ENCODE data around the gene ZFAND2A. TPM values are rescaled to one million over a fixed set of nuclear protein-coding genes. Genes with fewer than 3 reads are reported as not detected.
"Not testable (repeated sequence)": the region's sequence is repeated elsewhere in the genome, so short reads cannot be mapped to it uniquely, and the experiment has no call there.

The ZFAND2A gene, protein sequence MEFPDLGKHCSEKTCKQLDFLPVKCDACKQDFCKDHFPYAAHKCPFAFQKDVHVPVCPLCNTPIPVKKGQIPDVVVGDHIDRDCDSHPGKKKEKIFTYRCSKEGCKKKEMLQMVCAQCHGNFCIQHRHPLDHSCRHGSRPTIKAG
- total RNA-seq (2014; rRNA removed; shearing (Covaris generic)), result 5.1 and 6.3 TPM in 2 replicates

DNA sequence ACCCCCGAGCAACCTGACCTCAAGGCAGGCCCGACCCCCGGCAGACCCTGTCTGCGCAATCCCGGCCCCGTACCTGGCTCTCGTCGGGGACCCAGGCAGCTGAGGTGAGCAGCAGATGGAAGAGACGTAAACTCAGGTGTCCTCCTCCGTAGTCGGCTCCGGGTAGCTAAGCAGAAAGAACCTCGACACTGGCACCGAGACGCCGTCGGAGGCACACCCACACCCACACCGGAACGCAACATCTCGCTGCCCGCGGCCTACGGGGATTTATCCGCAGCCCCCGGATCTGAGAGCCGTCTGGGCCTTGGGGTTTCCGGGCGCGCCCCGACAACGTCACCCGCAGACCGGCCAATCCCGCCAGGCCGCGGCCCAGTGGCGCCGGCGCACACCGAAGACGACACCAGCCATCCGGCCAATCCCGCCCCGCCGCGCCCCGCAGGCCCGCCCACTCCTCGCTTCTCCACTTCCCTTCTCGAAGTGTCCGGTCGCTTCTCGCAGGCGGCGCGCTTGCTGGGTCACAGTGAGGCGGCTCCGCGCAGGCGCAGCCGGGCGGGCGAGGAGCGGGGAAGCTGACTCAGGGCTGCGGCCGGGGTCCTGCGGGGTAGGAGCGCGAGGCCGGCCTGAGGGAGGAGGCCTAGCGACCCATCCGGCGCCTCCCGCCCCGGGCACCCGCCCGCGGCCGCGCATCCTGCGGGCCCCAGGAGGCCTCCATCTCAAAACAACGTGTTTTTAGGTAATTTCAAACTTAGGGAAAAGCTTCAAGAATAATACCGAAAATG is at the start of gene ZFAND2A:
TSS of gene ZFAND2A (minus strand) at position 306 of the 779 bp plus-strand sequence. CDS start 1,984 bp downstream, outside the sequence.
- no peaks in the 10 kb centered on the region for H3K9me3 ChIP-seq (replicated peaks)
- no peaks in the 10 kb centered on the region for H3K36me3 ChIP-seq
- H3K4me3 ChIP-seq, result peak within 1 kb of the TSS; percentile 90
- H3K4me1 ChIP-seq, result no peaks in the 10 kb centered on the region
- H3K27me3 ChIP-seq, result no peaks in the 10 kb centered on the region
- peak within 1 kb of the TSS; percentile 67 for H3K27ac ChIP-seq
- peak; percentile 94 to 96 for DNase-seq

DNA sequence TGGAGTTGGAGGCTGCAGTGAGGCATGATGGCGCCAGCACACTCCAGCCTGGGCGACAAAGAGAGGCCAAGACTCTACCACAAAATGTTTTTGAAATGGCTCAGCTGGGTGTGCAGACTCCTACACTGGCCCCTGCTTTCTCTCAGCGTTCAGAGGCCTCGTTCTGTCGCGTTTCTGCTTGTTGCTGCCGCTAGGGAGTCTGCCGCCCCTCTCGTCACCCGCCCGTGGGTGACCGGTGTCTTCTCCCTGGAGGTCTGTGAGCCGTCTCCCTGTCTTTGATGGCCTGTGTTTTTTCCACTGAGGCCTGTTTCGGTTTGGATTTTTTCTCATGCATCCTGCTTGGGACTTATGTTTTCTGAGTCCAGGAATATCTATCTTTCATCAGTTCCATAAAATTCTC is 49.1 kb upstream of the ZFAND2A start:
- H3K27me3 ChIP-seq, result peaks cover 12% of the 10 kb centered on the region
- no peaks in the 10 kb centered on the region for H3K4me1 ChIP-seq
- H3K9me3 ChIP-seq (replicated peaks), result no peaks in the 10 kb centered on the region
- no peak overlapping the region for H3K4me3 ChIP-seq
- no peak overlapping the region for H3K27ac ChIP-seq
- H3K36me3 ChIP-seq, result no peaks in the 10 kb centered on the region
- no peak for DNase-seq

DNA sequence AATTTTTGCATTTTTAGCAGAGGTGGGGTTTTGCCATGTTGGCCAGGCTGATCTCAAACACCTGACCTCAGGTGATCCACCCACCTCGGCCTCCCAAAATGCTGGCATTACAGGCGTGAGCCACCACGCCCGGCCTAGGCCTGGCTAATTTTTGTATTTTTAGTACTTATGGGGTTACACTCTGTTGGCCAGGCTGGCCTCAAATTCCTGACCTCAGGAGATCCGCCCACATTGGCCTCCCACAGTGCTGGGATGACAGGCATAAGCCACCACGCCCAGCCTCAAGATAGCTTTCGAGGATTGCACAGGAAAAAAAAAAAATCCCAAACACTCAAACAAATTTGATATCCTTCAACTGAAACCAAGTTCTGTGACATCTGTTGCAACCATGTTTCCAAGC is 45.7 kb upstream of the ZFAND2A start:
- DNase-seq; H3K27ac ChIP-seq; H3K27me3 ChIP-seq; H3K9me3 ChIP-seq (replicated peaks); H3K4me3 ChIP-seq; H3K4me1 ChIP-seq; H3K36me3 ChIP-seq: not testable (repeated sequence)

DNA sequence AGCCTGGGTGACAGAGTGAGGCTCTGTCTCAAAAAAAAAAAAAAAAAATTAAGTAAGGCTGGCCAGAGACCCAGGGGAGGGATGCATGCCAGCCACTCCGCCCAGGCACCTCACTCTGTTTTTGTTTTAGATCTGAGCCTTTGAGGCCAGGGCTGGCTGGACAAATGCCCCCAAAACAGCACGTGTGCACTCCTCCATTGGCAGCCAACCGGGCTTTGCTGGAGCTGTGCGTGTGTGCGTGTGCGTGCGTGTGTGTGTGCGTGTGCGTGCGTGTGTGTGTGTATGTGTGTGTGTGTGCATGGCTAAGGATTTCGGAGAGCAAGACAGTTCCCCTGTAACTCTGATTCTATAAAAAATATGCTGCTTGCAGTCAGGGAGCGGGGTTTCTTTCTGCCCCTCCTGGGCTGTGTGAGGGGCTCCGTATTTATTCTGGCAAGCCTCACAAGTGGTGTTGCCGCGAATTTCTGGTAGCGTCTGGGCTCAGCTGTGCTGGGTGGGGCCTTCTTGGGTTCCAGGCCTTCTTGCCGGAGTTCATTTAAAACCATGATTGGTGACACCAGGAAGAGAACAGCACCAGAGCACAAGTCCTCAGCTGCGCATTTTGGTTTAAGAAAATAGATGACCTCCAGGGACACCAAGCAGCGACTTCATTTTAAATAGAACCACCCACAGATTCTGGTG is 44.6 kb upstream of the ZFAND2A start:
- no peak for DNase-seq
- Histone ChIP-seq H3K27me3 (no peaks in the 10 kb centered on the region), H3K4me3 (no peak overlapping the region), H3K9me3 (replicated peaks) (no peaks in the 10 kb centered on the region), H3K27ac (no peak overlapping the region), H3K36me3 (no peaks in the 10 kb centered on the region), H3K4me1 (no peaks in the 10 kb centered on the region)

DNA sequence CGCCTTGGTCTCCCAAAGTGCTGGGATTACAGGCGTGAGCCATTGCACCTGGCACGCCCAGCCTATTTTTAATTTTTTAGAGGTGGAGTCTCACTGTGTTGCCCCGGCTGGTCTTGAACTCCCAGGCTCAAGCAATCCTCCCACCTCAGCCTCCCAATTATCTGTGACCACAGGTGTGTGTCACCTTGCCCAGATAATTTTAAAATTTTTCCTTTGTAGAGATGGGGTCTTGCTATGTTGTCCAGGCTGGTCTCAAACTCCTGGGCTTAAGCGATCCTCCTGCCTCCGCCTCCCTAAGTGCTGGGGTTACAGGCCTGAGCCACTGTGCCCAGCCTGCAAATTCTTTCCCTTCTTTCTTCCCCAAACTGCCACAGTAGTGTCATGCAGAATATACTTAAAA is 42.9 kb upstream of the ZFAND2A start:
- DNase-seq; H3K27ac ChIP-seq; H3K36me3 ChIP-seq; H3K9me3 ChIP-seq (replicated peaks); H3K27me3 ChIP-seq; H3K4me1 ChIP-seq; H3K4me3 ChIP-seq: not testable (repeated sequence)

DNA sequence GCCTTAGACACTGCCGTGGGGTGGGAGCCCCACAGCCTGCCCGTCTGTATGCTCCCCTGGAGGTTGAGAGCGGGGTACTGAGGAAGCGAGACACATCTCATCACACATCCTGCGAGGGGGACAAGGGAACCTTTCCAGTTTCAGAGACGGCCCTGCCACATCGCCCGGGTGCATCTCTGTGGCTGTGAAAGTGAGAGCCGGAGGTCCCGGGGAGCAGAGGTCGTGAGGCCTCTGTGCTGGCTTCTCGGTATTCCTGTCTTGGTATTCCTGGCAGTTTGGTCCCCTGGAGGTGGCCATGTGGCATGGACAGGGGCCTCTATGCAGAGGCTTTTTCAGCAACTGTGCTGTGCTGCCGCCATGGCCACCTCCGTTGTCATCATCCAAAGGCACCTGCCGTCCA is 41.9 kb upstream of the ZFAND2A start:
- no peaks in the 10 kb centered on the region; the same call in 1 of the 2 replicates for H3K4me1 ChIP-seq
- no peak overlapping the region for H3K27ac ChIP-seq
- no peaks in the 10 kb centered on the region for H3K9me3 ChIP-seq (replicated peaks)
- no peaks in the 10 kb centered on the region for H3K36me3 ChIP-seq
- H3K27me3 ChIP-seq, result no peaks in the 10 kb centered on the region
- H3K4me3 ChIP-seq, result no peak overlapping the region
- no peak for DNase-seq

DNA sequence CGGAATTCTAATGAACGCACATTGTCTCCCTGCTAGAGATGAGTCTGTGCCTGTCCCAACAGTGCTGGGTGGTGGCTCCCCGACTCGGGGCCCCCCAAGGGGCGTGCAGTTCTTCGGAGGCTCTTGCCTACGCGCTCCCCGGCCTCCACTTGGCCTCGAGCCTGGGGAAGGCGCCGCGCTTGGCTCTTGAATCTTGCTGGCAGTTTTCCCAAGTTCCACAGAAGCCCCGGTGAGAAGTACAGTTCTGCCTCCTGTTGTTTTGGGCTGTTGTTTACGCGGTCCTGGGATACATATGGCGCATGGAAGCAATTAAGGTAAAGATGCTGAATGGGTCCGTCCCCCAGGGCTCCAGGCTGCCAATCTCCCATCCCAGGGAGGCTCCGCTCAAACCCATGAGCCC is 40.0 kb upstream of the ZFAND2A start:
- Histone ChIP-seq H3K27ac (no peak overlapping the region), H3K9me3 (replicated peaks) (no peaks in the 10 kb centered on the region), H3K4me1 (no peaks in the 10 kb centered on the region; the same call in 1 of the 2 replicates), H3K4me3 (no peak overlapping the region), H3K36me3 (no peaks in the 10 kb centered on the region), H3K27me3 (no peaks in the 10 kb centered on the region)
- no peak for DNase-seq

DNA sequence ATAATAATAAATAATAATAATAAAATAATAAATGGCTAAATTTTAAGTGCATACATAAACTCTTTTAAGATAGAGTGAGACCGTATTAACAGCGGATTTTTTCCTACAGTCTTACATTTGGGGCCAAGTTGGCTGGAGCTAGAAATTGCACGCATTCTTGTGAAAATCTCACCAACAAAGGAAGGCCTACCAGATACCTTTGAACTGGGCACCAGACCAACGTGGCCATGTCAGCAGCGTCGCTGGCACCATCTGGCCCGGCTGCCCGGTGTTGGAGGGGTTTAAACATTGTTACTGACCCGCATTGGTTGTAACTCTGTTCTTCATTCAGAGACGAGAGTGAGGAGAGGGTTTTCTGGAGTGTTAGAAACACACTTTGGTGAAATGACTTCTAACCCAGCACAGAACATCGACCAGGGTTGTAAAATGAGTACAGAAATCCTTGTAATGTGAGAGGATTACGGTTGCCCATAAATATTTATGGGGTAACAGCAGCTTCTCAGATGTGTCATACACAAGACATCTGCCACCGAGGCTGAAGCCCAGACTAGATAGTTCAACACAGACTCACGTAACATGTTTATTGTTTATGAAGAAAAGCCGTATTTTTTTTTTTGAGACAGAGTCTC is 38.1 kb upstream of the ZFAND2A start:
- Histone ChIP-seq H3K4me3 (no peak overlapping the region), H3K9me3 (replicated peaks) (no peaks in the 10 kb centered on the region), H3K4me1 (no peaks in the 10 kb centered on the region; the same call in 1 of the 2 replicates), H3K36me3 (no peaks in the 10 kb centered on the region), H3K27me3 (no peaks in the 10 kb centered on the region), H3K27ac (no peak overlapping the region)
- DNase-seq, result peak in 1 of 2 experiments; percentile 14

DNA sequence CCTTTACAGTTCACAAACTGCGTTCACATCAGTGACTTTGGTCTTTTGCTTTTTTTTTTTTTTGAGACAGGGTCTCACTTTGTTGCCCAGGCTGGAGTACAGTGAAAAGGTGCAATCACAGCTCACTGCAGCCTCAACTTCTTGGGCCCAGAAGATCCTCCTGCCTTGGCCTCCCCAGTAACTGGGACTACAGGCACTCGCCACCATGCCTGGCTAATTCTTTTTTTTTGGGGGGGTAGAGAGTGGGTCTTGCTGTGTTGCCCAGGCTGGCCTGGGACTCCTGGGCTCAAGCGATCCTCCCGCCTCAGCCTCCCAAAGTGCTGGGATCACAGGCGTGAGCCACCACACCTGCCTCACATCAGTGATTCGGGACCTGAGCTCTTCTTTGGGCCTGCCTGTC is 37.0 kb upstream of the ZFAND2A start:
- Histone ChIP-seq H3K4me3 (no peak overlapping the region), H3K36me3 (no peaks in the 10 kb centered on the region), H3K27ac (no peak overlapping the region), H3K9me3 (replicated peaks) (no peaks in the 10 kb centered on the region), H3K4me1 (no peaks in the 10 kb centered on the region; the same call in 1 of the 2 replicates), H3K27me3 (no peaks in the 10 kb centered on the region)
- no peak for DNase-seq

DNA sequence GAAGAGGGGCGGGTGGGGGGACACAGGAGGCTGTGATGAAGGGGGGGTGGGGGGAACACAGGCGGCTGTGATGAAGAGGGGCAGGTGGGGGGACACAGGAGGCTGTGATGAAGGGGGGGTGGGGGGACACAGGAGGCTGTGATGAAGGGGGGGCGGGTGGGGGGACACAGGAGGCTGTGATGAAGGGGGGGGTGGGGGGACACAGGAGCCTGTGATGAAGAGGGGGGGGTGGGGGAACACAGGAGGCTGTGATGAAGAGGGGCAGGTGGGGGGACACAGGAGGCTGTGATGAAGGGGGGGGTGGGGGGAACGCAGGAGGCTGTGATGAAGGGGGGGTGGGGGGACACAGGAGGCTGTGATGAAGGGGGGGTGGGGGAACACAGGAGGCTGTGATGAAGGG is 36.4 kb upstream of the ZFAND2A start:
- H3K27me3 ChIP-seq, H3K27ac ChIP-seq: not testable (repeated sequence)

DNA sequence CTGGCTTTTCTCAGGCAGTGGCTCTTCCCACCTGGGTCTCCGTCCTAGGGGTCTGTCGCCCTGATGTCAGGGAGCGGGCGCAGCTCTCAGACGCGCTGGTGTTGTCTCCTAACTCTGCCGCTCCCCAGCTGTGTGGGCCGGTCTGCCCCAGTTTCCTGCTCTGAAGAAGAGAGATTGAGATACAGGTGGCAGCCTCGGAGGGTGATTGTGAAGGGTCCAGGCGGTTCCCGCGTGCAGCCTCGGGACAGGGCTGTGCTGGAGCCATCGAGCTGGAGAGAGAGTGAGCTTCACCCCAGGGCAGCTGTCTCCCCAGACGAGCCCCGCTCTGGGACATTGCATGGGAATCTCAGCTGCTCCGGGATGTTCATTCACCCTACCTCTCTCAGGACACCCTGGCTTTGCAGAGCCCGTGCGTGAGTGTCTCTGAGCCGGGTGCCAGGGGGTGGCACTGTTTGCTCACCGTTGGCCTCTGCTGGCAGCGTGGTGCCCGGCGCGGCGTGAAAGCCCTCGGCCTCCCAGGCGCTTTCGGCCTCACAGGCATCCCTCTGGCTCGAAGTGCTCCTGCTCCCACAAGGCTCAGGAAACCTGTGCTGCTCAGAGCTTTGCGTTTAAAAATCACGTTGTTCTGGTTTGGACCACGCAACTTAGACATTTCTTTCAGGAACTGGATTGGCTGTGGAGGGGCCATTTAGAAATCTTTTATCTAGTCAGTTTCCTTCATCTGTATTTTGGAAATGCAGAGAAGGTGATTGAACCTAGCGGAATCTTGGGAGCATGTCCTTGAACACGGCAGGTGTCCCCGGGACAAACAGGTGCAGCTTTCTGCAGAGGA is 33.8 kb upstream of the ZFAND2A start:
- Histone ChIP-seq H3K4me3 (no peak overlapping the region), H3K27ac (no peak overlapping the region), H3K9me3 (replicated peaks) (no peaks in the 10 kb centered on the region), H3K27me3 (no peaks in the 10 kb centered on the region), H3K4me1 (no peaks in the 10 kb centered on the region; the same call in 1 of the 2 replicates), H3K36me3 (no peaks in the 10 kb centered on the region)
- DNase-seq, result peak; percentile 24 to 37

More for the DNA sequence above, 36.4 kb upstream of the ZFAND2A start:
- not testable (repeated sequence) for H3K9me3 ChIP-seq (replicated peaks); H3K36me3 ChIP-seq; H3K4me1 ChIP-seq; H3K4me3 ChIP-seq; DNase-seq

DNA sequence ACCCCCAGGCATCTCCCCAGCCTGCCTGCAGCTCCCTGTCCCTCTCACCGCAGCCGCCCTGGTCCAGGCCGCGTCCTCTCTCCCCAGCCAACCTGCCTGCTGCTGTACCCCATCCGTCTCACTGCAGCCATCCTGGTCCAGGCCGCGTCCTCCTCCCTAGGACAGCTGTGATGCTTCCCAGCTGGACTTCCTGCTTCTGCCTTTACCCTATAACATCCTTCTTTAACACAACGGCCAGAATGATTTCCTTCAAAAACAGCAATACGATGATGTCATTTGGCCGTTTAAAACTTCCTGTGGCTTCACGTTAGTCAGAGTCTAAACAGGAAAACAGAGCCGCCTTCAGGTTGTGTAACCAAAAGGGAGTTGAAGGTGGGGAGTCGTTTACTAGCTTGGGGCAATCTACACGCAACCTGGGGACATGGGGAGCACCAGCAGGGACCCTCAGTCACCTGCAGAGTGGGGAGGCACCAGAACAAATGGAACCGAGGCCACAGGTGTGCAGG is 32.2 kb upstream of the ZFAND2A start:
- no peak overlapping the region for H3K27ac ChIP-seq
- H3K27me3 ChIP-seq, result no peaks in the 10 kb centered on the region

DNA sequence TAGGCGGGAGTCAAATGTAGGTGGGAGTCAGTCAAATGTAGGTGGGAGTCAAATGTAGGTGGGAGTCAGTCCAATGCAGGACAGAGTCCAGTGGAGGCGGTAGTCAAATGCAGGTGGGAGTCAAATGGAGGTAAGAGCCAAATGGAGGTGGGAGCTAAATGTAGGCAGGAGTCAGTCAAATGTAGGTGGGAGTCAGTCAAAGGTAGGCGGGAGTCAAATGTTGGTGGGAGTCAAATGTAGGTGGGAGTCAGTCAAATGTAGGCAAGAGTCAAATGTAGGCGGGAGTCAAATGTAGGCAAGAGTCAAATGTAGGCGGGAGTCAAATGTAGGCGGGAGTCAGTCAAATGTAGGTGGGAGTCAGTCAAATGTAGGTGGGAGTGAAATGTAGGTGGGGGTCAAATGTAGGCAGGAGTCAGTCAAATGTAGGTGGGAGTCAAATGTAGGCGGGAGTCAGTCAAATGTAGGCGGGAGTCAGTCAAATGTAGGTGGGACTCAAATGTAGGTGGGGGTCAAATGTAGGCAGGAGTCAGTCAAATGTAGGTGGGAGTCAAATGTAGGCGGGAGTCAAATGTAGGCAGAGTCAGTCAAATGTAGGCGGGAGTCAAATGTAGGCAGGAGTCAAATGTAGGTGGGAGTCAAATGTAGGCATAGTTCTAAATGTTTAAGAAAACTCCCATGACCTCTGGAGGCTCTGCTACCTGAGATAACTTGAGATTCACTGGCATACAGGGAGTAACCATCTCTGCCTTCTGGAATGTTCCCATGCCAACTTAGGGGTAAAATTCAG is 30.2 kb upstream of the ZFAND2A start:
- H3K4me1 ChIP-seq, result no peaks in the 10 kb centered on the region
- no peak overlapping the region for H3K27ac ChIP-seq
- H3K9me3 ChIP-seq (replicated peaks), result no peaks in the 10 kb centered on the region
- H3K27me3 ChIP-seq, result no peaks in the 10 kb centered on the region
- H3K36me3 ChIP-seq, result no peaks in the 10 kb centered on the region
- H3K4me3 ChIP-seq, result no peak overlapping the region
- DNase-seq, result no peak

More for the DNA sequence above, 32.2 kb upstream of the ZFAND2A start:
- H3K9me3 ChIP-seq (replicated peaks), result no peaks in the 10 kb centered on the region
- no peaks in the 10 kb centered on the region for H3K36me3 ChIP-seq
- H3K4me1 ChIP-seq, result no peaks in the 10 kb centered on the region
- DNase-seq, result no peak
- H3K4me3 ChIP-seq, result no peak overlapping the region
